ENCODE measurements around the gene TCFL5. TPM values are rescaled to one million over a fixed set of nuclear protein-coding genes. Genes with fewer than 3 reads are reported as not detected.

Gene TCFL5
- total and polyA plus RNA-seq, 10 of the 15 experiments (the other 5 are each of a cell fraction or from before 2014, with no cell fraction given), result 0.48 to 8.1 (median 3.8) TPM

- ChIA-PET CTCF (no interaction called here), RAD21 (ENCODE audit: unreplicated experiment) (no interaction called here), SMC1A (ENCODE audit: uncharacterized antibody, unreplicated experiment) (no interaction called here), POLR2A (no interaction called here)
- H3K4me3 ChIP-seq, result no peak overlapping the region
- no peak for DNase-seq (ENCODE audit: low read depth, low spot score)
- in situ Hi-C loops (cut with MboI), result loop anchor here (5.0 kb wide), 1 partner anchor 51 kb away; no protein-coding TSS in a partner anchor
- H3K4me1 ChIP-seq (ENCODE audit: control insufficient read depth, insufficient read depth, low read length), result peaks cover 16% of the 10 kb centered on the region
- no peaks in the 10 kb centered on the region for H3K36me3 ChIP-seq (ENCODE audit: control insufficient read depth in 2 of 2, insufficient read depth in 2 of 2, low read length in 1 of 2)
- no peaks in the 10 kb centered on the region for H3K9me3 ChIP-seq (replicated peaks; ENCODE audit: control insufficient read depth, insufficient read depth, low read length)
- H4K20me1 ChIP-seq (ENCODE audit: control insufficient read depth, insufficient read depth), result no peaks in the 10 kb centered on the region
- no peak overlapping the region for H2AFZ ChIP-seq (ENCODE audit: control insufficient read depth, low read depth, low read length)
- WGBS (ENCODE audit: insufficient coverage, insufficient replicate concordance, low lambda C conversion rate, missing lambda C conversion rate), result 52% methylated on average over 20 of the region's 29 CpGs
- TF ChIP-seq ATF3 (IDR thresholded peaks at IDR 0.05; ENCODE audit: borderline replicate concordance, extremely low read depth, low read depth, low read length) (no peak), GABPA (IDR thresholded peaks at IDR 0.05; ENCODE audit: low read depth) (no peak), HCFC1 (IDR thresholded peaks at IDR 0.05; ENCODE audit: low read length) (no peak), BMI1 (IDR thresholded peaks at IDR 0.05; ENCODE audit: borderline replicate concordance) (no peak), TBL1XR1 (IDR thresholded peaks at IDR 0.05; ENCODE audit: low read depth, low read length) (no peak), FOXK2 (IDR thresholded peaks at IDR 0.05) (no peak), ZBTB11 (CRISPR knock-in tag; IDR thresholded peaks at IDR 0.05) (no peak), DPF2 (IDR thresholded peaks at IDR 0.05) (no peak)
- BruUV-seq (replicated peaks), result no TSS peak
- no peak for FAIRE-seq
- H3K79me2 ChIP-seq (ENCODE audit: control insufficient read depth, insufficient read depth, low read length), result no peaks in the 10 kb centered on the region
- intact Hi-C loops (cut with micrococcal nuclease; ENCODE audit: unreplicated experiment), result no loop called here
- ATAC-seq, result no peak
- no peak overlapping the region for H3K9ac ChIP-seq (ENCODE audit: control insufficient read depth, insufficient read depth, low read length)
- no peak overlapping the region for H3K27ac ChIP-seq (ENCODE audit: control insufficient read depth, insufficient read depth)
- no peaks in the 10 kb centered on the region for H3K27me3 ChIP-seq (replicated peaks in 1 of 2; ENCODE audit: control insufficient read depth in 2 of 2, insufficient read depth in 2 of 2, low read length in 1 of 2)
- no peak overlapping the region for H3K4me2 ChIP-seq (ENCODE audit: control insufficient read depth, insufficient read depth)
Measured at GRCh38 chr20:62828511-62829230, 33.0 kb downstream of the TCFL5 start.
